ENCODE measurements around the gene MZB1. TPM values are rescaled to one million over a fixed set of nuclear protein-coding genes. Genes with fewer than 3 reads are reported as not detected.
A peak's percentile ranks its signal among the peaks of the same experiment; 100 is the strongest.

Gene MZB1
- total RNA-seq, 1 experiment from 2014 or later = 1.1 TPM

GRCh38 chr5:139341689-139342422, 47.9 kb downstream of the MZB1 start, which contains the start of gene PAIP2 (continued):
- TF ChIP-seq E2F4 (CRISPR knock-in tag; IDR thresholded peaks at IDR 0.05; ENCODE audit: borderline replicate concordance, low read depth) (0 out of 2 replicates have a peak, but pooled peaks have one; percentile 37), OVOL2 (CRISPR knock-in tag; IDR thresholded peaks at IDR 0.05; ENCODE audit: borderline replicate concordance) (no peak), ZNF232 (CRISPR knock-in tag; IDR thresholded peaks at IDR 0.05) (0 out of 2 replicates have a peak, but pooled peaks have one; percentile 52), GRHL2 (CRISPR knock-in tag; IDR thresholded peaks at IDR 0.05; ENCODE audit: insufficient replicate concordance, severe bottlenecking) (no peak), ZNF138 (CRISPR knock-in tag; conservative IDR thresholded peaks at IDR 0.05) (no peak), NR1H2 (CRISPR knock-in tag; IDR thresholded peaks at IDR 0.05) (no peak), SMAD4 (CRISPR knock-in tag; IDR thresholded peaks at IDR 0.05) (no peak), RELA (CRISPR knock-in tag; IDR thresholded peaks at IDR 0.05; ENCODE audit: borderline replicate concordance) (no peak), IRF2 (CRISPR knock-in tag; IDR thresholded peaks at IDR 0.05; ENCODE audit: borderline replicate concordance, low read depth) (no peak), ZNF416 (CRISPR knock-in tag; IDR thresholded peaks at IDR 0.05) (no peak), USF2 (CRISPR knock-in tag; IDR thresholded peaks at IDR 0.05) (peak; percentile 80), SMAD3 (CRISPR knock-in tag; IDR thresholded peaks at IDR 0.05; ENCODE audit: borderline replicate concordance) (no peak), ATF2 (CRISPR knock-in tag; IDR thresholded peaks at IDR 0.05; ENCODE audit: borderline replicate concordance, low read depth) (no peak), NR3C1 (CRISPR knock-in tag; conservative IDR thresholded peaks at IDR 0.05; ENCODE audit: low read depth) (no peak), PRRX2 (CRISPR knock-in tag; IDR thresholded peaks at IDR 0.05) (0 out of 2 replicates have a peak, but pooled peaks have one; percentile 79)
- TF ChIP-seq, protein P1, sequence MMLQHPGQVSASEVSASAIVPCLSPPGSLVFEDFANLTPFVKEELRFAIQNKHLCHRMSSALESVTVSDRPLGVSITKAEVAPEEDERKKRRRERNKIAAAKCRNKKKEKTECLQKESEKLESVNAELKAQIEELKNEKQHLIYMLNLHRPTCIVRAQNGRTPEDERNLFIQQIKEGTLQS (CRISPR knock-in tag; conservative IDR thresholded peaks at IDR 0.05) = no peak
- TF ChIP-seq, protein P2, sequence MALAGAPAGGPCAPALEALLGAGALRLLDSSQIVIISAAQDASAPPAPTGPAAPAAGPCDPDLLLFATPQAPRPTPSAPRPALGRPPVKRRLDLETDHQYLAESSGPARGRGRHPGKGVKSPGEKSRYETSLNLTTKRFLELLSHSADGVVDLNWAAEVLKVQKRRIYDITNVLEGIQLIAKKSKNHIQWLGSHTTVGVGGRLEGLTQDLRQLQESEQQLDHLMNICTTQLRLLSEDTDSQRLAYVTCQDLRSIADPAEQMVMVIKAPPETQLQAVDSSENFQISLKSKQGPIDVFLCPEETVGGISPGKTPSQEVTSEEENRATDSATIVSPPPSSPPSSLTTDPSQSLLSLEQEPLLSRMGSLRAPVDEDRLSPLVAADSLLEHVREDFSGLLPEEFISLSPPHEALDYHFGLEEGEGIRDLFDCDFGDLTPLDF (CRISPR knock-in tag; IDR thresholded peaks at IDR 0.05) = no peak

GRCh38 chr5:139341187-139341688, 48.5 kb downstream of the MZB1 start:
- peak overlapping the region; percentile 97 for H3K4me3 Mint-ChIP-seq
- no peaks in the 10 kb centered on the region for H3K27me3 Mint-ChIP-seq (ENCODE audit: low read depth)
- ChIA-PET POLR2A (interaction anchor here (0.6 to 1.8 kb wide), 9 partner anchors 9 to 767 kb away, joined by 3 to 34 read pairs (median 4); partner anchors contain the start of genes MATR3 and SPATA24), CTCF (interaction anchor here (0.6 to 1.7 kb wide), 8 partner anchors 12 to 575 kb away, joined by 3 to 19 read pairs (median 3); partner anchors contain the start of gene PROB1)
- DNase-seq (ENCODE audit: low spot score) (no peak), ATAC-seq (no peak)
- H3K4me1 Mint-ChIP-seq = peaks cover 26% of the 10 kb centered on the region
- peak overlapping the region; percentile 99 for H3K27ac Mint-ChIP-seq
- TF ChIP-seq ZNF317 (CRISPR knock-in tag; IDR thresholded peaks at IDR 0.05; ENCODE audit: borderline replicate concordance, low read depth) (peak; percentile 63; the same call in 1 of the 2 replicates), USF2 (CRISPR knock-in tag; IDR thresholded peaks at IDR 0.05) (no peak)
- peaks cover 27% of the 10 kb centered on the region for H3K36me3 Mint-ChIP-seq
- H3K9me3 Mint-ChIP-seq = peaks cover 8% of the 10 kb centered on the region

Measured in WTC11 (cell line).